GM21360 (cell line): Measurements from ENCODE around the gene SMIM1.

Experiments
- ATAC-seq: cut with Tn5 transposase; IDR thresholded peaks from one replicate; pipeline ENCODE4 v1.9.1; 2021; ENCODE audit warnings: mild to moderate bottlenecking, moderate library complexity; ENCODE audit not compliant: unreplicated experiment

The SMIM1 gene

GRCh38 chr1:3817821-3818597 is 45.5 kb downstream of the SMIM1 start:
- no peak for ATAC-seq

- ATAC-seq = no peak
Observed at GRCh38 chr1:3819771-3820200, 47.2 kb downstream of the SMIM1 start.

DNA sequence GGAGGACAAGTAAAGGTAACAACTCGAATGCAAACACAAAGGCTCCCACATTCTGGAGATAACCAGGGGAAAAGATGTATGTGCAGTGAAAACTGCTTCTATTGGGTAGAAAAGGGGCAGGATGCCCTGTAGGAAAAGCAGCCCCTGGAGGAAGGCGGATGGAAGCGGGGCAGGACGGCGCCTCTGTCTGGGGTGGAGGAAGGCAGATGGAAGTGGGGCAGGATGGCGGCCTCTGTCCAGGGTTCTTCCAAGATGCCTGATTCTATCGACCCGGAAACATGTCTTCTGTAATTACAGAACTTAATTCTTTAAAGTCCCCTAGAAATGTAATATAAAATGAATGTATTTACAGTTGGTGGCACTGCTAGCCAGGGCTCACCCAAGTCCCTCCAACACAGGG is 47.8 kb downstream of the SMIM1 start:
- ATAC-seq = no peak

- ATAC-seq = no peak
Observed at GRCh38 chr1:3821004-3821403, 48.5 kb downstream of the SMIM1 start.

GRCh38 chr1:3821447-3821846 is 48.9 kb downstream of the SMIM1 start:
- ATAC-seq = no peak

DNA sequence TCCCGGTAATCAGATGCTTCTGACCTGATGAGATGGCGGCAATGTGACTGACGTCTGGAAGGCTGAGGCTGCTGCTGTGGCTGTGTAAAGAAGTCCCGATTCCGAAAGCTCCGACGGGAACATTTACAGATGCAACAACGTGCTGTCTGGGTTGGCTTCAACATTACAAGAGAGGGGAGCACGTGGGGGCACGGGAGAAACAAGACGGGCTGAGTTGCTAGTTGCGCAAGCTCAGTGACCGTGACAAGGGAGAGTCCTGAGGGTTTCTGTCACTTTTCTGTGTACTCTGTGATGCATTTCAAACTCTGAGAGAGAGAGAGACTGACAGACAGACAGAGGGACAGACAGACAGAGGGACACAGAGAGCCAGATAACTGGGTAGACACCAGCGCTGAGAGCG is 49.4 kb downstream of the SMIM1 start:
- ATAC-seq = no peak

- no peak for ATAC-seq
Observed at GRCh38 chr1:3822421-3822820, 49.9 kb downstream of the SMIM1 start.

DNA sequence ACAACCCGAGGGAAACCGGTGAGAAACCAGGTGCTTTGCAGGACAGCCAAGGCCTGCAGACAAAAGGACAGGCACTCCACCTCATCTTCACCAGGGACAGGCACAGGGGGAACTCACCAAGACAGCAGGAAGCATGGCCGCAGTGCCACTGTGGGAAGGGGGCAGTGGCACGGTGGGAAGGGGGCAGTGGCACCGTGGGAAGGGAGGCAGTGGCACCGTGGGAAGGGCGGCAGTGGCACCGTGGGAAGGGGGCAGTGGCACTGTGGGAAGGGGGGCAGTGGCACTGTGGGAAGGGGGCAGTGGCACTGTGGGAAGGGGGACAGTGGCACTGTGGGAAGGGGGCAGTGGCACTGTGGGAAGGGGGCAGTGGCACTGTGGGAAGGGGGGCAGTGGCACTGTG is 52.1 kb downstream of the SMIM1 start:
- ATAC-seq = no peak

DNA sequence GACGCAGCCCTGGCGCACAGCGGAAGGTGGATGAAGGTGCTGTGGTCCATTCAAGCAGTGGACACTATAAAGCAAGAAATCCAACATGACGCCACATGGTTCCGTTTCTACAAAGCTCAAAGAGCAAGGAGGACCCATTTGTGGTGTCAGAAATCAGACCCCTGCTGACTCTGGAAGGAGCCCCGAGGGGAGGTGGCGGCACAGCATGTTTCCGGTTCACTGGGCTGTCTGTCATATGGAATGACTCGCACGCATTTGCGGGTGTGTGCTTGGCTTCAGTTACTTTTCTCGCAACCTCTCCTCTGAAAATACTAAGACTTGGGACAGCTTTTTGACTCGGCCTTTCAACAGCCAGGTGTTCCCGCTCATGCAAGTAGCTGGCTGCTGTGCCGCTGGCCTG is 52.8 kb downstream of the SMIM1 start:
- ATAC-seq = no peak
